GM12878 (cell line): ENCODE data around the gene CACNA1A. TPM values are rescaled to one million over a fixed set of nuclear protein-coding genes. Genes with fewer than 3 reads are reported as not detected.

Experiments used
- ATAC-seq: fragments of 200-7000 bp; cut with Tn5 transposase; 3 replicates; pipeline ENCODE4 v1.9.1; 2020; ENCODE audit warnings: mild to moderate bottlenecking, moderate library complexity
- BruUV-seq: library from RNA; stranded (reverse); fragments of 400-500 nt; replicated peaks from 2 replicates; lab custom pipeline; 2021; lab: Mats Ljungman, UMichigan
- CTCF ChIA-PET: fragments of 300-600 bp; sonication (Branson Sonifier 250); formaldehyde crosslinking; extraction: SDS; loops from one replicate; lab custom pipeline; 2021; ENCODE audit warnings: inconsistent platforms; lab: Yijun Ruan, JAX
- POLR2A ChIA-PET: fragments of 350-600 bp; formaldehyde crosslinking; extraction: SDS; loops from one replicate; lab custom pipeline; 2021; ENCODE audit warnings: inconsistent platforms; lab: Charles Lee
- RAD21 ChIA-PET: fragments of 300-600 bp; sonication (Branson Sonifier 250); formaldehyde crosslinking; loops from one replicate; lab custom pipeline; 2023; ENCODE audit warnings: antibody characterized with exemption; ENCODE audit not compliant: unreplicated experiment; lab: Charles Lee
- SMC1A ChIA-PET: fragments of 300-600 bp; sonication (Branson Sonifier 250); formaldehyde crosslinking; loops from one replicate; lab custom pipeline; 2023; ENCODE audit not compliant: unreplicated experiment, uncharacterized antibody; lab: Charles Lee
- DNase-seq: peaks from one replicate; pipeline ENCODE4 v3.0.0-alpha.2; 2011; ENCODE audit warnings: low read depth, low spot score
- FAIRE-seq: peaks from 3 replicates; lab custom pipeline; 2011; peaks lifted over from hg19 to GRCh38; lab: Jason Lieb, UNC
- H2AFZ ChIP-seq: 2 replicates; pipeline ENCODE4 v1.6.0; 2011; ENCODE audit warnings: low read depth, low read length, control low read depth; ENCODE audit not compliant: control insufficient read depth
- H3K27ac ChIP-seq: 2 replicates; pipeline ENCODE4 v1.5.1; 2011; ENCODE audit warnings: control low read depth; ENCODE audit not compliant: control insufficient read depth, insufficient read depth
- H3K27me3 ChIP-seq, 2 experiments: replicated peaks in 1 of 2; 2 replicates each; pipeline versions ENCODE4 v1.6.0 to v1.6.1; 2011; ENCODE audit warnings: low read length in 1 of 2; ENCODE audit not compliant: control insufficient read depth in 2 of 2, insufficient read depth in 2 of 2
- H3K36me3 ChIP-seq, 2 experiments: 2 replicates each; pipeline ENCODE4 v1.5.1; 2011; ENCODE audit warnings: low read length in 1 of 2; ENCODE audit not compliant: control insufficient read depth in 2 of 2, insufficient read depth in 2 of 2
- H3K4me1 ChIP-seq: 2 replicates; pipeline ENCODE4 v1.6.1; 2011; ENCODE audit warnings: mild to moderate bottlenecking, low read length, moderate library complexity, mixed read lengths; ENCODE audit not compliant: control insufficient read depth, insufficient read depth
- H3K4me2 ChIP-seq: 2 replicates; pipeline ENCODE4 v1.6.0; 2011; ENCODE audit warnings: control low read depth; ENCODE audit not compliant: control insufficient read depth, insufficient read depth
- H3K4me3 ChIP-seq: fragments of 200-600 bp; sonication (generic); 2 replicates; pipeline ENCODE4 v1.5.1; 2016
- H3K79me2 ChIP-seq: 2 replicates; pipeline ENCODE4 v1.6.0; 2011; ENCODE audit warnings: low read length; ENCODE audit not compliant: control insufficient read depth, insufficient read depth
- H3K9ac ChIP-seq: 2 replicates; pipeline ENCODE4 v1.8.0; 2011; ENCODE audit warnings: low read length, control low read depth, mixed read lengths; ENCODE audit not compliant: control insufficient read depth, insufficient read depth
- H3K9me3 ChIP-seq: replicated peaks from 3 replicates; pipeline ENCODE4 v1.5.1; 2011; ENCODE audit warnings: mild to moderate bottlenecking, low read length; ENCODE audit not compliant: control insufficient read depth, insufficient read depth
- H4K20me1 ChIP-seq: 2 replicates; pipeline ENCODE4 v1.6.0; 2011; ENCODE audit not compliant: control insufficient read depth, insufficient read depth
- GABPA ChIP-seq: IDR thresholded peaks from 2 replicates; pipeline ENCODE4 v1.6.1; 2014; ENCODE audit warnings: antibody characterized with exemption, low read depth, mild to moderate bottlenecking, inconsistent platforms
- MXI1 ChIP-seq: fragments of 150-350 bp; IDR thresholded peaks from 2 replicates; pipeline ENCODE4 v1.6.1; 2011; ENCODE audit warnings: low read depth, mild to moderate bottlenecking, inconsistent platforms, low read length, improper control_type of control experiment
- MYB ChIP-seq: fragments of 150-350 bp; IDR thresholded peaks from 2 replicates; pipeline ENCODE4 v1.6.1; 2014; ENCODE audit warnings: mild to moderate bottlenecking, low read depth, low read length, borderline replicate concordance
- MYC ChIP-seq: IDR thresholded peaks from 2 replicates; pipeline ENCODE4 v1.6.1; 2011; ENCODE audit warnings: mild to moderate bottlenecking, low read length, moderate library complexity, inconsistent platforms; ENCODE audit not compliant: insufficient read depth, insufficient replicate concordance, insufficient read length, severe bottlenecking
- PKNOX1 ChIP-seq: fragments of 450-650 bp; IDR thresholded peaks from 2 replicates; pipeline ENCODE4 v1.6.1; 2016; ENCODE audit warnings: mild to moderate bottlenecking
- POLR2AphosphoS2 ChIP-seq: IDR thresholded peaks from 2 replicates; pipeline ENCODE4 v1.6.1; 2011; ENCODE audit warnings: low read depth, mild to moderate bottlenecking, low read length, improper control_type of control experiment, moderate library complexity
- RCOR1 ChIP-seq: conservative IDR thresholded peaks from 2 replicates; pipeline ENCODE4 v1.6.1; 2012; ENCODE audit warnings: low read depth, low read length, improper control_type of control experiment
- REST ChIP-seq: IDR thresholded peaks from 2 replicates; pipeline ENCODE4 v1.6.1; 2012; ENCODE audit warnings: mild to moderate bottlenecking, low read depth, low read length
- SMARCA5 ChIP-seq: fragments of 450-650 bp; IDR thresholded peaks from 2 replicates; pipeline ENCODE4 v1.6.1; 2017; ENCODE audit warnings: mild to moderate bottlenecking
- SRF ChIP-seq, 2 experiments: IDR thresholded peaks; 2 replicates each; pipeline ENCODE4 v1.6.1; 2011; ENCODE audit warnings: low read depth in 2 of 2, low read length in 2 of 2, mild to moderate bottlenecking in 1 of 2, moderate library complexity in 1 of 2
- TCF12 ChIP-seq: IDR thresholded peaks from 2 replicates; pipeline ENCODE4 v1.6.1; 2011; ENCODE audit warnings: low read depth, mild to moderate bottlenecking, low read length
- ZBED1 ChIP-seq: IDR thresholded peaks from 2 replicates; pipeline ENCODE4 v1.6.1; 2016; ENCODE audit warnings: borderline replicate concordance
- ZNF274 ChIP-seq: IDR thresholded peaks from one replicate; pipeline ENCODE4 v1.8.0; 2011; ENCODE audit not compliant: insufficient read length, insufficient read depth
- WGBS: methylation state at CpG from one replicate; pipeline ENCODE4 v1.1.6; 2016; ENCODE audit warnings: low lambda C conversion rate; ENCODE audit not compliant: insufficient replicate concordance, insufficient coverage; ENCODE audit errors: missing lambda C conversion rate; 5-methylcytosine and 5-hydroxymethylcytosine counted together
- in situ Hi-C: fragments of 300-500 bp; cut with MboI; formaldehyde crosslinking; loops from 9 replicates; pipeline ENCODE4 v1.14.3; 2018; ENCODE audit warnings: mixed read lengths
- intact Hi-C: fragments of 100-400 bp; cut with micrococcal nuclease; formaldehyde crosslinking; loops from one replicate; pipeline ENCODE4 v1.14.2; 2022; ENCODE audit not compliant: unreplicated experiment
- polyA plus RNA-seq, 11 experiments: library from polyadenylated mRNA; depleted of rRNA in 4 of 11; unstranded in 6 of 11; stranded (reverse) in 5 of 11; fragments of >200 nt; fragmentation: Nextera tagmentation in 4 of 11; fragmentation: Illumina TruSeq in 1 of 11; extraction: Ambion mirVana in 4 of 11; extraction: Trizol in 1 of 11; gene quantifications; 1 replicate in 1 of 11; 2 replicates in 10 of 11; pipeline versions ENCODE4 v1.2.1 to v1.2.3, GENCODE V29; 2011 to 2016; ENCODE audit warnings: inconsistent platforms in 2 of 11, missing spikeins in 2 of 11, low read depth in 1 of 11
- total RNA-seq, 4 experiments: library from RNA; depleted of rRNA in 3 of 4; stranded (reverse); fragments of >200 nt in 3 of 4; fragmentation: Illumina TruSeq in 1 of 4; extraction: Trizol in 1 of 4; gene quantifications; 2 replicates each; pipeline versions ENCODE4 v1.2.1 to v1.2.3, GENCODE V29; 2013 to 2021
- TF ChIP-seq, protein P1 (sequence below): IDR thresholded peaks from 2 replicates; pipeline ENCODE4 v1.6.1; 2012; ENCODE audit warnings: low read depth, low read length, improper control_type of control experiment
- TF ChIP-seq, protein P2 (sequence below): IDR thresholded peaks from 2 replicates; pipeline ENCODE4 v1.6.1; 2012; ENCODE audit warnings: improper control_type of control experiment, low read depth, low read length; ENCODE audit not compliant: insufficient replicate concordance

Gene CACNA1A
- total and polyA plus RNA-seq, 10 of the 15 experiments (the other 5 are each of a cell fraction or from before 2014, with no cell fraction given), result 1.1 to 4.4 (median 2.5) TPM

GRCh38 chr19:13291913-13292312, 214.4 kb downstream of the CACNA1A start:
- BruUV-seq, result no TSS peak
- Histone ChIP-seq H3K9me3 (no peaks in the 10 kb centered on the region), H3K9ac (no peak overlapping the region), H3K27ac (no peak overlapping the region), H3K4me3 (no peak overlapping the region), H3K4me1 (no peaks in the 10 kb centered on the region), H3K36me3 (no peaks in the 10 kb centered on the region), H3K79me2 (no peaks in the 10 kb centered on the region), H3K27me3 (no peaks in the 10 kb centered on the region), H2AFZ (no peak overlapping the region), H3K4me2 (no peak overlapping the region), H4K20me1 (no peaks in the 10 kb centered on the region)
- DNase-seq, result no peak
- ChIA-PET CTCF (interaction anchor here (3.0 kb wide), 1 partner anchor 13 kb away, joined by 15 read pairs; no protein-coding TSS in a partner anchor), SMC1A (no interaction called here), POLR2A (no interaction called here), RAD21 (no interaction called here)
- 40% methylated on average over 3 of the region's 3 CpGs for WGBS
- intact Hi-C loops (no loop called here), in situ Hi-C loops (loop anchor here (25.0 kb wide), 1 partner anchor 770 kb away; the partner anchor contains the start of genes MISP3 and PALM3)
- TF ChIP-seq MYB, result no peak
- no peak for TF ChIP-seq SMARCA5
- TF ChIP-seq TCF12, result no peak
- no peak for TF ChIP-seq REST
- no peak for TF ChIP-seq SRF (IDR thresholded peaks at IDR 0.05; ENCODE audit: low read depth in 2 of 2, low read length in 2 of 2)
- no peak for TF ChIP-seq GABPA
- no peak for TF ChIP-seq ZNF274
- TF ChIP-seq, protein P1, sequence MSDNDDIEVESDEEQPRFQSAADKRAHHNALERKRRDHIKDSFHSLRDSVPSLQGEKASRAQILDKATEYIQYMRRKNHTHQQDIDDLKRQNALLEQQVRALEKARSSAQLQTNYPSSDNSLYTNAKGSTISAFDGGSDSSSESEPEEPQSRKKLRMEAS, result no peak
- TF ChIP-seq POLR2AphosphoS2, result no peak
- TF ChIP-seq RCOR1, result no peak
- TF ChIP-seq ZBED1, result no peak
- TF ChIP-seq MYC, result no peak
- TF ChIP-seq PKNOX1, result no peak
- TF ChIP-seq, protein P2, sequence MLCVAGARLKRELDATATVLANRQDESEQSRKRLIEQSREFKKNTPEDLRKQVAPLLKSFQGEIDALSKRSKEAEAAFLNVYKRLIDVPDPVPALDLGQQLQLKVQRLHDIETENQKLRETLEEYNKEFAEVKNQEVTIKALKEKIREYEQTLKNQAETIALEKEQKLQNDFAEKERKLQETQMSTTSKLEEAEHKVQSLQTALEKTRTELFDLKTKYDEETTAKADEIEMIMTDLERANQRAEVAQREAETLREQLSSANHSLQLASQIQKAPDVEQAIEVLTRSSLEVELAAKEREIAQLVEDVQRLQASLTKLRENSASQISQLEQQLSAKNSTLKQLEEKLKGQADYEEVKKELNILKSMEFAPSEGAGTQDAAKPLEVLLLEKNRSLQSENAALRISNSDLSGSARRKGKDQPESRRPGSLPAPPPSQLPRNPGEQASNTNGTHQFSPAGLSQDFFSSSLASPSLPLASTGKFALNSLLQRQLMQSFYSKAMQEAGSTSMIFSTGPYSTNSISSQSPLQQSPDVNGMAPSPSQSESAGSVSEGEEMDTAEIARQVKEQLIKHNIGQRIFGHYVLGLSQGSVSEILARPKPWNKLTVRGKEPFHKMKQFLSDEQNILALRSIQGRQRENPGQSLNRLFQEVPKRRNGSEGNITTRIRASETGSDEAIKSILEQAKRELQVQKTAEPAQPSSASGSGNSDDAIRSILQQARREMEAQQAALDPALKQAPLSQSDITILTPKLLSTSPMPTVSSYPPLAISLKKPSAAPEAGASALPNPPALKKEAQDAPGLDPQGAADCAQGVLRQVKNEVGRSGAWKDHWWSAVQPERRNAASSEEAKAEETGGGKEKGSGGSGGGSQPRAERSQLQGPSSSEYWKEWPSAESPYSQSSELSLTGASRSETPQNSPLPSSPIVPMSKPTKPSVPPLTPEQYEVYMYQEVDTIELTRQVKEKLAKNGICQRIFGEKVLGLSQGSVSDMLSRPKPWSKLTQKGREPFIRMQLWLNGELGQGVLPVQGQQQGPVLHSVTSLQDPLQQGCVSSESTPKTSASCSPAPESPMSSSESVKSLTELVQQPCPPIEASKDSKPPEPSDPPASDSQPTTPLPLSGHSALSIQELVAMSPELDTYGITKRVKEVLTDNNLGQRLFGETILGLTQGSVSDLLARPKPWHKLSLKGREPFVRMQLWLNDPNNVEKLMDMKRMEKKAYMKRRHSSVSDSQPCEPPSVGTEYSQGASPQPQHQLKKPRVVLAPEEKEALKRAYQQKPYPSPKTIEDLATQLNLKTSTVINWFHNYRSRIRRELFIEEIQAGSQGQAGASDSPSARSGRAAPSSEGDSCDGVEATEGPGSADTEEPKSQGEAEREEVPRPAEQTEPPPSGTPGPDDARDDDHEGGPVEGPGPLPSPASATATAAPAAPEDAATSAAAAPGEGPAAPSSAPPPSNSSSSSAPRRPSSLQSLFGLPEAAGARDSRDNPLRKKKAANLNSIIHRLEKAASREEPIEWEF, result no peak
- no peak for TF ChIP-seq MXI1
- ATAC-seq, result no peak
- FAIRE-seq, result no peak
